Prostate gland (tissue), 2 donors: Measurements from ENCODE around the gene PGF.

Experiments
- CTCF ChIP-seq, 4 experiments: fragments of 200-600 bp in 2 of 4; fragments of 450-650 bp in 2 of 4; sonication (generic) in 2 of 4; IDR thresholded peaks; 1 replicate in 3 of 4; 2 replicates in 1 of 4; pipeline ENCODE4 v1.5.1; 2016 to 2019; ENCODE audit warnings: antibody characterized with exemption in 4 of 4, mild to moderate bottlenecking in 2 of 4, moderate library complexity in 2 of 4
- POLR2A ChIP-seq: fragments of 450-650 bp; IDR thresholded peaks from one replicate; pipeline ENCODE4 v1.6.1; 2016; ENCODE audit warnings: antibody characterized with exemption, mild to moderate bottlenecking
- POLR2AphosphoS5 ChIP-seq: sonication (generic); formaldehyde crosslinking; IDR thresholded peaks from one replicate; pipeline ENCODE4 v1.6.1; 2017; ENCODE audit warnings: antibody characterized with exemption

DNA sequence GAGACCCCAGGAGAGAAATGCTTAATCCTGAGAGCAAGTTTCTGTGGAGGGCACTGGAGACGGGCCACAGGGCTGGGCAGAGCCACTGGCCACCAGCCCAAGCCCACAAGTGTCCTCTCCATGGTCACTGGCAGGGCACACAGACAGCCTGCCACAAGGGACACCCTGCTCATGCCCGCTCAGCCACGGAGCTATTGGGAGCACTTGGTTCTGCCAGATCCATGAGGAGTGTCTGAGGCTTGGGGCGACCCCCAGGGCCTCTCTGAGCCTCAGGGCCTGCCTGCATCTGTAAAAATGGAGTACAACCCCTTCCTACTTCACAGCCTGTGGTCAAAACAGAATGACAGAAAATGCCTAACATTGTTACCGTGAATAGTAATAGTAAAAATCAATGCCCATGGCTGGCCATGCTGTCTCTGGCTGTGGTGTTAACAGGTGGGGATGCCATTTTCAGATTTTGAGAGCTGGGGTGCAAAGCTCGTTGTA lies 3.2 kb downstream of the PGF start:
- no peak for TF ChIP-seq POLR2AphosphoS5
- no peak for TF ChIP-seq CTCF (IDR thresholded peaks at IDR 0.05)
- no peak for TF ChIP-seq POLR2A
